HG02981 (cell line): ENCODE measurements around the gene GTPBP8.

Source experiments
- ATAC-seq: cut with Tn5 transposase; IDR thresholded peaks from one replicate; pipeline ENCODE4 v1.9.1; 2021; ENCODE audit warnings: mild to moderate bottlenecking, moderate library complexity; ENCODE audit not compliant: unreplicated experiment

The GTPBP8 gene

GRCh38 chr3:112990672-112991602, at the start of gene GTPBP8:
Gene GTPBP8 (plus strand): TSS chr3:112990984. CDS start chr3:112991000, 16 bp downstream.
- ATAC-seq = peak; percentile 91

- no peak for ATAC-seq
Measured at GRCh38 chr3:112948346-112948838, 42.4 kb upstream of the GTPBP8 start.

- ATAC-seq = no peak
Measured at GRCh38 chr3:112956351-112956750, 34.4 kb upstream of the GTPBP8 start.

GRCh38 chr3:112958811-112959560, 31.8 kb upstream of the GTPBP8 start:
- ATAC-seq = no peak

GRCh38 chr3:112963683-112964082, 27.1 kb upstream of the GTPBP8 start:
- ATAC-seq = no peak

GRCh38 chr3:112965656-112966055, 25.1 kb upstream of the GTPBP8 start:
- no peak for ATAC-seq

- ATAC-seq = no peak
Measured at GRCh38 chr3:112966633-112967032, 24.2 kb upstream of the GTPBP8 start.

- ATAC-seq = no peak
Measured at GRCh38 chr3:112967425-112967824, 23.4 kb upstream of the GTPBP8 start.

GRCh38 chr3:112967828-112968227, 23.0 kb upstream of the GTPBP8 start:
- ATAC-seq = no peak

GRCh38 chr3:112972158-112972557, 18.6 kb upstream of the GTPBP8 start:
- no peak for ATAC-seq

GRCh38 chr3:112973325-112974177, 17.2 kb upstream of the GTPBP8 start:
- peak; percentile 79 for ATAC-seq

GRCh38 chr3:112974178-112974517, 16.6 kb upstream of the GTPBP8 start:
- no peak for ATAC-seq

- no peak for ATAC-seq
Measured at GRCh38 chr3:112974894-112975293, 15.9 kb upstream of the GTPBP8 start, which contains the start of gene CD200R1. Gene CD200R1 (minus strand): TSS chr3:112975103. CDS start chr3:112974857, 246 bp downstream.

- ATAC-seq = no peak
Measured at GRCh38 chr3:112976001-112976400, 14.8 kb upstream of the GTPBP8 start.

- no peak for ATAC-seq
Measured at GRCh38 chr3:112976953-112977352, 13.8 kb upstream of the GTPBP8 start.

- ATAC-seq = no peak
Measured at GRCh38 chr3:112979244-112979832, 11.4 kb upstream of the GTPBP8 start.

GRCh38 chr3:112980080-112980479, 10.7 kb upstream of the GTPBP8 start:
- ATAC-seq = no peak

- ATAC-seq = no peak
Measured at GRCh38 chr3:112982710-112983109, 8.1 kb upstream of the GTPBP8 start.

- ATAC-seq = no peak
Measured at GRCh38 chr3:112984485-112984884, 6.3 kb upstream of the GTPBP8 start.

GRCh38 chr3:112987710-112988334, 3.0 kb upstream of the GTPBP8 start:
- ATAC-seq = no peak
